SK-N-MC (cell line): ENCODE results near the gene PERCC1.

Experiments used
- EZH2 ChIP-seq: fragments of 200-600 bp; sonication (generic); IDR thresholded peaks from one replicate; pipeline ENCODE4 v1.6.1; 2017; ENCODE audit warnings: antibody characterized with exemption
- FOXP2 ChIP-seq: optimal IDR thresholded peaks from 2 replicates; pipeline ENCODE3; 2011; ENCODE audit warnings: mild to moderate bottlenecking, moderate library complexity; ENCODE audit not compliant: insufficient read depth; ENCODE audit errors: extremely low read length, control extremely low read depth
- POLR2AphosphoS5 ChIP-seq: IDR thresholded peaks from 2 replicates; pipeline ENCODE4 v1.6.1; 2012; ENCODE audit warnings: mild to moderate bottlenecking, low read depth, low read length, borderline replicate concordance

DNA sequence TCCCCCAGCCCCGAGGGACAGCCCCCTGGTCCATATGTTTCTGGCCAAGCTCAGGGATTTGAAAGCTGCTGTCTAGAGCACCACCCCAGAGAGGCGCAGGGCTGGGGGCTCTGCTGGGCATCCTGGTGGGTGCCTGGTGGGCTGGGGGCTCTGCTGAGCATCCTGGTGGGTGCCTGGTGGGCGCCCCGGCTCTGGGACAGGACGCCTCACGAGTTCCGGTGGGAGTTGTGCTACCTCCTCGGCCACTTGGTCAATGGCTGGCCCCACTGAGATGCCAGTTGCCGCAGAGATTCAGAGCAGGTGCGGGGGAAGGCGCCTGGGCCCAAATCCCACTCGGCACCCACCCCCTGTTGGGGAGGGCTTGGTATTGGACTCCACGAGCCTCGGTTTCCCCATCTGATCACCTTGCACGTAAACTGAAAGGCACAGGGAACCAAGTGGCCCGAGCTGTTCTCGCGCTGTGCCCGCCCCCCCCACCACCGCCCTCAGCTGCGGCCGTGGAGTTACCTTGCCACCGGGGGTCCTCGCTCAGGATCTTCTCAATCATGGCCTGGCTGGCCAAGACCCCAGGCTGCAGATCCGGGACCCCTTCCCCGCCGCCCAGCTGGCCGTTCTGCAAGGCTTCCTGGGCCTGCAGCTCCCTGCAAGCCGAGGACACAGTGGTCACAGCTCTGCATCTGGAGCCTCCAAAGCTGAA, 29.7 kb upstream of the PERCC1 start:
- TF ChIP-seq POLR2AphosphoS5 (no peak), EZH2 (no peak), FOXP2 (no peak)
